Esophagus squamous epithelium (tissue), 5 donors: ENCODE measurements around the gene LDLRAD4. TPM values are rescaled to one million over a fixed set of nuclear protein-coding genes. Genes with fewer than 3 reads are reported as not detected.

Experiments
- DNase-seq: peaks from one replicate; lab custom pipeline; 2025; lab: John Stamatoyannopoulos, UW
- H3K27ac ChIP-seq, 4 donors: fragments of 200-600 bp; sonication (generic); one replicate each; pipeline ENCODE4 v1.5.1; 2016 to 2019; ENCODE audit warnings: mild to moderate bottlenecking in 1 of 4
- H3K27me3 ChIP-seq, 4 donors: fragments of 200-600 bp; sonication (generic); 1 replicate in 3 of 4; 2 replicates in 1 of 4; pipeline versions ENCODE4 v1.5.1 to v1.6.0; 2017 to 2021; ENCODE audit warnings: antibody characterized with exemption in 1 of 4
- H3K36me3 ChIP-seq, 3 donors: fragments of 200-600 bp; sonication (generic); one replicate each; pipeline ENCODE4 v1.5.1; 2016 to 2019
- H3K4me1 ChIP-seq, 3 donors: fragments of 200-600 bp; sonication (generic); one replicate each; pipeline ENCODE4 v1.5.1; 2017 to 2019
- H3K4me3 ChIP-seq, 4 donors: fragments of 200-600 bp; sonication (generic); 1 replicate in 3 of 4; 2 replicates in 1 of 4; pipeline ENCODE4 v1.5.1; 2016 to 2019; ENCODE audit warnings: mild to moderate bottlenecking in 2 of 4, moderate library complexity in 1 of 4
- H3K9me3 ChIP-seq, 3 donors: fragments of 200-600 bp; sonication (generic); one replicate each; pipeline ENCODE4 v1.5.1; 2016 to 2019
- POLR2A ChIP-seq, 4 donors: fragments of 450-650 bp; IDR thresholded peaks; one replicate each; pipeline ENCODE4 v1.6.1; 2017; ENCODE audit warnings: antibody characterized with exemption in 4 of 4, mild to moderate bottlenecking in 4 of 4, moderate library complexity in 3 of 4
- WGBS, 2 donors: methylation state at CpG; one replicate each; pipeline ENCODE4 v1.1.5; 2018; 5-methylcytosine and 5-hydroxymethylcytosine counted together
- intact Hi-C: fragments of 100-400 bp; cut with DNase I; formaldehyde crosslinking; loops from one replicate; pipeline ENCODE4 v1.15.0; 2022
- total RNA-seq, 4 donors: library from RNA; depleted of rRNA; stranded (reverse); fragments of >200 nt; gene quantifications; one replicate each; pipeline ENCODE4 v1.1.0, GENCODE V29; 2016
- TF ChIP-seq, protein P1 (sequence below), 6 experiments: fragments of 450-650 bp in 4 of 6; fragments of 200-600 bp in 2 of 6; sonication (generic) in 2 of 6; IDR thresholded peaks; one replicate each; pipeline ENCODE4 v1.5.1; 2016 to 2019; ENCODE audit warnings: antibody characterized with exemption in 6 of 6, mild to moderate bottlenecking in 4 of 6, moderate library complexity in 4 of 6
- donor health status: DM: yes; HTN: yes; CAD: no.

Gene LDLRAD4
- total RNA-seq, 4 donors from 2014 or later, result 0.91 to 17.9 (median 6.8) TPM

DNA sequence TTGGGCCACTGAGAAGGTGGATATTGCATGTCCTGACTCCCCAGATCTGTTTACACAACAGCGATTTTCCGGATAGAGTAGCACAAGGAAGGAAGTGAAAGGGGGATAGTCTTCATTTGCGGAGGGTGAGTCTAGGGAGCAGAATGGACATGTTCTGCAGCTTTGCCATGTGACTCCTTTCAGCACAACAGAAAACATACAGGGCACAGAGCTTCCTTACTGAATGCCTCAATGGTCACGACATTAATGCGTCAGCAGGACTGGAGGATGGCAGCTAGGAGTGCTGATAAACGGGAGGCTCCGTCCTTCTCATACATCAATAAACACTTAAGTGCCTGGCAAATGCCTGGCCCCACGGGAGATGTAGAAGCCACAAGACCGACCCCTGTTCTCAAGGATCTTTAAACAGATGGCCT, 344.8 kb downstream of the LDLRAD4 start:
- DNase-seq, result no peak
- 55 to 57% methylated on average over 9 of the region's 9 CpGs for WGBS, 2 donors
- Histone ChIP-seq H3K27ac (no peak overlapping the region), H3K27me3 (no peaks in the 10 kb centered on the region), H3K9me3 (no peaks in the 10 kb centered on the region), H3K36me3 (no peaks in the 10 kb centered on the region), H3K4me1 (peaks cover 5 to 39% (median 9%) of the 10 kb centered on the region in 3 donors), H3K4me3 (no peak overlapping the region)
- no peak for TF ChIP-seq POLR2A (IDR thresholded peaks at IDR 0.05)
- TF ChIP-seq, protein P1, sequence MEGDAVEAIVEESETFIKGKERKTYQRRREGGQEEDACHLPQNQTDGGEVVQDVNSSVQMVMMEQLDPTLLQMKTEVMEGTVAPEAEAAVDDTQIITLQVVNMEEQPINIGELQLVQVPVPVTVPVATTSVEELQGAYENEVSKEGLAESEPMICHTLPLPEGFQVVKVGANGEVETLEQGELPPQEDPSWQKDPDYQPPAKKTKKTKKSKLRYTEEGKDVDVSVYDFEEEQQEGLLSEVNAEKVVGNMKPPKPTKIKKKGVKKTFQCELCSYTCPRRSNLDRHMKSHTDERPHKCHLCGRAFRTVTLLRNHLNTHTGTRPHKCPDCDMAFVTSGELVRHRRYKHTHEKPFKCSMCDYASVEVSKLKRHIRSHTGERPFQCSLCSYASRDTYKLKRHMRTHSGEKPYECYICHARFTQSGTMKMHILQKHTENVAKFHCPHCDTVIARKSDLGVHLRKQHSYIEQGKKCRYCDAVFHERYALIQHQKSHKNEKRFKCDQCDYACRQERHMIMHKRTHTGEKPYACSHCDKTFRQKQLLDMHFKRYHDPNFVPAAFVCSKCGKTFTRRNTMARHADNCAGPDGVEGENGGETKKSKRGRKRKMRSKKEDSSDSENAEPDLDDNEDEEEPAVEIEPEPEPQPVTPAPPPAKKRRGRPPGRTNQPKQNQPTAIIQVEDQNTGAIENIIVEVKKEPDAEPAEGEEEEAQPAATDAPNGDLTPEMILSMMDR (IDR thresholded peaks at IDR 0.05), result no peak
- intact Hi-C loops, result no loop called here

DNA sequence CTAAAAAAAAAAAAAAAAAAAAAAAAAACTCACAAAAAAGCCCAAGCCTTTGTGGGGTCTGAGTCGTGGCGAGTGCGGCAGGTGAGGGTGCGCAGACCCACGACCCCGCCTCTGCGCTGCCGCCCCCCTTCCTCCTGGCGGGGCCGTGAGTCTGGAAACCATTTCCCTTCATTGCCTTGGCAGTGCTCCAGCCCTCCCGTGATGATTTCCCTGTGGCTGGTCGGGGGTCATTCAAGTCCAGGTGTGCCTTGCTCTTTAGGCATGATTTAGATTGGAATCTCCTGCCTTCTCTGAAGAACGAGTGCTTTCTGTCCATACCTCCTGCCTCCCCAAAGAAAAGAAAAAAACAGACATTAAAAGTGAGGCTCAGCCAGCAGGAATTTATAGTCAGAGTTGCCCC, 346.0 kb downstream of the LDLRAD4 start:
- Histone ChIP-seq H3K36me3 (no peaks in the 10 kb centered on the region), H3K4me1 (peaks cover 5 to 38% (median 9%) of the 10 kb centered on the region in 3 donors), H3K27ac (no peak overlapping the region), H3K27me3 (no peaks in the 10 kb centered on the region), H3K9me3 (no peaks in the 10 kb centered on the region), H3K4me3 (no peak overlapping the region)
- intact Hi-C loops, result no loop called here
- DNase-seq, result no peak
- 55 to 76% methylated on average over 10 to 13 of the region's 13 CpGs for WGBS, 2 donors
- TF ChIP-seq, protein P1 (IDR thresholded peaks at IDR 0.05), result no peak
- no peak for TF ChIP-seq POLR2A (IDR thresholded peaks at IDR 0.05)

DNA sequence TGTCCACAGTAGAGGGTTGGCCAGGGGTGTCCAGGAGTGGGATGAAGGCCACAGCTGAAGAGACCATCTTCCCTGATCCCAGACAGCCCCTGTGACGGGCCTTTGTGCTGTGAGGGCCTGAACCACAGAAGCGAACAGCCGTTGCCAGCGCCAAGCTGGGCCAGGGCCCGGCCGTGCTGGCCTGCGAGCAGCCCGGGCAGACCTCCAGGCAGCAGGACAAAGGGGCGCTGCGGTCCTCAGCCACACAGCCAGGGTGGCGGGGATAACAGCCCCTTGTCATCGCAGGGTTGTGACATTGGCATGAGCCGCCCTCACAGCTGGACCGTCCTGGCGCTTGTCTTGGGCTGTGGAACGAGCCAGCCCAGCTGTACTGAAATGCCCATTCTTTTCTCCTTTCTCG, 346.7 kb downstream of the LDLRAD4 start:
- WGBS, 2 donors, result 92% methylated on average over 7 of the region's 17 CpGs; no CpG with 5 or more reads in 1 of the 2 donors
- no peak overlapping the region for H3K4me3 ChIP-seq
- no peak overlapping the region for H3K27ac ChIP-seq
- TF ChIP-seq, protein P1 (IDR thresholded peaks at IDR 0.05), result no peak
- no peak for TF ChIP-seq POLR2A (IDR thresholded peaks at IDR 0.05)
- peaks cover 5 to 38% (median 9%) of the 10 kb centered on the region in 3 donors for H3K4me1 ChIP-seq
- intact Hi-C loops, result no loop called here
- no peaks in the 10 kb centered on the region for H3K27me3 ChIP-seq
- no peaks in the 10 kb centered on the region for H3K9me3 ChIP-seq
- no peak for DNase-seq
- no peaks in the 10 kb centered on the region for H3K36me3 ChIP-seq

DNA sequence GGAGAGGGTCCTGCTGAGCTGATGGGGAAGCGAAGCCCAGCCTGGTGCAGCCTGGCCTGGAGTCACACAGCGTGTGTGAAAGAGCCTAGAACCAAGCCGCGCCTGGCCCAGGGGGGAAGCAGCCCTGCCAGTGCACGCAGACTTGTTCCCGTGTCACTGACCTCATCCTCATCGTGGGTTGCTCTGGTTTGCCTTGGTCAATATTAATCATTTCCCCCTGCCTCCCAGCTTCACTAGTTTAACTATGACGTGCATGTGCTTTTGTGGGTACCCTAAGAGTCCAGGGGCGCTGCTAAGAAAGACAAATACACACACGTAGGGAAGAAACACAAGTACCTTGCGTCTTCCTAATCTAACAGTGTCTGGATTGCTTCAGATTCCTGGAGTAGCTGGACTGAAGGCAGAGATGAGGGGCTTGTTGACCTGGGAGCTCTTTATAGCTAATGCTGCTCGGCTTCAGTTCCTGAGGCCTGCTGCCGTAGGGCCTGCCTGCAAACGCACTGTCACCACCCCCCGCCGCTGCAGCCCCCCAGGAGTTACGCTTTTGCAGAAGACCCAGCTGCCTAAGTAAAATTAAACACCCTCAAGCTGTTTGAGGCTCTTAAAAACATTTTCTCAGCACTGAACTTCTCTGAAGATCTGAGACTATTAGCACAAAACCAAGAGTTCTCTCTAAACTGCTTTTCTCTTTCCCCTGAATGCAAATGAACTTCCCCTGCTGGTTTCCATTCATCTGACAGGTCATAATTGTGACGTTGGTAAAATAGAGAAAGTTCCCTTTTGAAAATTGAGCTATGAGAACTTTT, 348.6 kb downstream of the LDLRAD4 start:
- no peaks in the 10 kb centered on the region for H3K27me3 ChIP-seq
- H3K27ac ChIP-seq, result peak overlapping the region; percentile 11 to 87 (median 70)
- TF ChIP-seq POLR2A (IDR thresholded peaks at IDR 0.05), result no peak
- TF ChIP-seq, protein P1 (IDR thresholded peaks at IDR 0.05), result no peak
- H3K36me3 ChIP-seq, result no peaks in the 10 kb centered on the region
- no peak for DNase-seq
- H3K4me1 ChIP-seq, result peaks cover 5 to 38% (median 9%) of the 10 kb centered on the region in 3 donors
- H3K4me3 ChIP-seq, result no peak overlapping the region
- WGBS, 2 donors, result 53 to 60% methylated on average over 11 of the region's 18 CpGs
- no peaks in the 10 kb centered on the region for H3K9me3 ChIP-seq
- intact Hi-C loops, result no loop called here
